H9 (cell line): ENCODE data around the gene PFDN1. TPM values are rescaled to one million over a fixed set of nuclear protein-coding genes. Genes with fewer than 3 reads are reported as not detected.

Experiments used
- DNase-seq: peaks from one replicate; pipeline ENCODE4 v3.0.0-alpha.2; 2017
- H2AFZ ChIP-seq: one replicate; pipeline ENCODE4 v1.6.1; 2013; ENCODE audit warnings: mild to moderate bottlenecking, low read length, control low read depth, moderate library complexity
- H2AK5ac ChIP-seq: 2 replicates; pipeline ENCODE4 v1.6.1; 2013; ENCODE audit warnings: low read length, control low read depth, mixed read lengths; ENCODE audit not compliant: insufficient read length
- H2BK120ac ChIP-seq: one replicate; pipeline ENCODE4 v1.6.1; 2013; ENCODE audit warnings: low read depth, mild to moderate bottlenecking, low read length, control low read depth, inconsistent platforms; ENCODE audit not compliant: poor library complexity, severe bottlenecking
- H2BK12ac ChIP-seq: 2 replicates; pipeline ENCODE4 v1.6.1; 2013; ENCODE audit warnings: low read length, control low read depth, mixed read lengths, low read depth; ENCODE audit not compliant: insufficient read length
- H2BK15ac ChIP-seq: 2 replicates; pipeline ENCODE4 v1.6.1; 2013; ENCODE audit warnings: low read depth, low read length, control low read depth
- H2BK20ac ChIP-seq: one replicate; pipeline ENCODE4 v1.6.1; 2013; ENCODE audit warnings: low read depth, mild to moderate bottlenecking, low read length, control low read depth, inconsistent platforms; ENCODE audit not compliant: poor library complexity, severe bottlenecking
- H2BK5ac ChIP-seq: 2 replicates; pipeline ENCODE4 v1.6.1; 2013; ENCODE audit warnings: low read length, control low read depth, mixed read lengths; ENCODE audit not compliant: insufficient read length
- H3K14ac ChIP-seq: 2 replicates; pipeline ENCODE4 v1.6.1; 2013; ENCODE audit warnings: low read length, control low read depth; ENCODE audit not compliant: insufficient read depth
- H3K18ac ChIP-seq: 2 replicates; pipeline ENCODE4 v1.6.1; 2013; ENCODE audit warnings: low read depth, mild to moderate bottlenecking, mixed read lengths, low read length, control low read depth; ENCODE audit not compliant: insufficient read length
- H3K23ac ChIP-seq: 2 replicates; pipeline ENCODE4 v1.6.1; 2013; ENCODE audit warnings: low read length, control low read depth, mixed read lengths, low read depth; ENCODE audit not compliant: insufficient read length
- H3K23me2 ChIP-seq: 2 replicates; pipeline ENCODE4 v1.6.1; 2013; ENCODE audit warnings: low read depth, mild to moderate bottlenecking, mixed read lengths, low read length, control low read depth; ENCODE audit not compliant: insufficient read length, poor library complexity, severe bottlenecking
- H3K27ac ChIP-seq: 2 replicates; pipeline ENCODE4 v1.5.1; 2013; ENCODE audit warnings: low read length, control low read depth, mixed read lengths, low read depth; ENCODE audit not compliant: insufficient read length
- H3K27me3 ChIP-seq: 2 replicates; pipeline ENCODE4 v1.6.1; 2013; ENCODE audit warnings: low read length, control low read depth, inconsistent platforms; ENCODE audit not compliant: insufficient read depth
- H3K4ac ChIP-seq: 2 replicates; pipeline ENCODE4 v1.6.1; 2013; ENCODE audit warnings: low read depth, mild to moderate bottlenecking, control low read depth, inconsistent platforms, low read length, moderate library complexity
- H3K4me1 ChIP-seq: 2 replicates; pipeline ENCODE4 v1.6.1; 2013; ENCODE audit warnings: low read length, control low read depth, inconsistent platforms; ENCODE audit not compliant: insufficient read depth
- H3K4me2 ChIP-seq: 2 replicates; pipeline ENCODE4 v1.6.1; 2013; ENCODE audit warnings: low read length, control low read depth, mixed read lengths; ENCODE audit not compliant: insufficient read length, insufficient read depth
- H3K56ac ChIP-seq: 2 replicates; pipeline ENCODE4 v1.6.1; 2013; ENCODE audit warnings: low read depth, mild to moderate bottlenecking, mixed read lengths, low read length, control low read depth; ENCODE audit not compliant: insufficient read length
- H3K79me1 ChIP-seq: 2 replicates; pipeline ENCODE4 v1.6.1; 2013; ENCODE audit warnings: low read depth, mild to moderate bottlenecking, moderate library complexity, low read length, control low read depth, inconsistent platforms; ENCODE audit not compliant: insufficient read depth, poor library complexity, severe bottlenecking
- H3K79me2 ChIP-seq: 2 replicates; pipeline ENCODE4 v1.6.1; 2013; ENCODE audit warnings: low read length, control low read depth, inconsistent platforms; ENCODE audit not compliant: insufficient read depth
- H3K9ac ChIP-seq: 2 replicates; pipeline ENCODE4 v1.6.1; 2013; ENCODE audit warnings: low read length, control low read depth, mixed read lengths; ENCODE audit not compliant: insufficient read length; ENCODE audit errors: extremely low read depth
- H3K9me3 ChIP-seq: one replicate; pipeline ENCODE4 v1.6.1; 2013; ENCODE audit warnings: low read depth, low read length, inconsistent platforms; ENCODE audit not compliant: control insufficient read depth
- H3T11ph ChIP-seq: one replicate; pipeline ENCODE4 v1.6.1; 2013; ENCODE audit warnings: mild to moderate bottlenecking, low read length, control low read depth, inconsistent platforms
- H4K20me1 ChIP-seq: one replicate; pipeline ENCODE4 v1.6.1; 2013; ENCODE audit not compliant: control insufficient read depth, insufficient read length, insufficient read depth
- H4K5ac ChIP-seq: 2 replicates; pipeline ENCODE4 v1.6.1; 2013; ENCODE audit warnings: low read depth, mild to moderate bottlenecking, mixed read lengths, low read length, control low read depth; ENCODE audit not compliant: insufficient read length
- H4K8ac ChIP-seq: replicated peaks from 2 replicates; pipeline ENCODE4 v1.6.1; 2013; ENCODE audit warnings: low read length, control low read depth, mixed read lengths, low read depth; ENCODE audit not compliant: insufficient read length
- H4K91ac ChIP-seq: 2 replicates; pipeline ENCODE4 v1.6.1; 2013; ENCODE audit warnings: low read depth, mild to moderate bottlenecking, moderate library complexity, mixed read lengths, low read length, control low read depth; ENCODE audit not compliant: insufficient read length
- H3K27ac Mint-ChIP-seq, 3 experiments: 2 replicates in 2 of 3; 3 replicates in 1 of 3; pipeline ENCODE4 v1.8.0; 2020 to 2021; ENCODE audit warnings: mixed read lengths in 3 of 3, mild to moderate bottlenecking in 1 of 3, moderate library complexity in 1 of 3
- H3K27me3 Mint-ChIP-seq: 2 replicates; pipeline ENCODE4 v1.8.0; 2021; ENCODE audit warnings: low read depth, mild to moderate bottlenecking, moderate library complexity, mixed read lengths
- H3K36me3 Mint-ChIP-seq, 3 experiments: 2 replicates in 2 of 3; 3 replicates in 1 of 3; pipeline ENCODE4 v1.8.0; 2020 to 2021; ENCODE audit warnings: low read depth in 3 of 3, mixed read lengths in 3 of 3; ENCODE audit not compliant: insufficient read depth in 1 of 3
- H3K4me1 Mint-ChIP-seq, 2 experiments: 2 replicates each; pipeline ENCODE4 v1.8.0; 2020; ENCODE audit warnings: mixed read lengths in 2 of 2
- H3K4me3 Mint-ChIP-seq, 2 experiments: 2 replicates in 1 of 2; 3 replicates in 1 of 2; pipeline ENCODE4 v1.8.0; 2020 to 2021; ENCODE audit warnings: mild to moderate bottlenecking in 2 of 2, mixed read lengths in 2 of 2, moderate library complexity in 1 of 2
- H3K9me3 Mint-ChIP-seq, 2 experiments: 2 replicates in 1 of 2; 3 replicates in 1 of 2; pipeline ENCODE4 v1.8.0; 2020; ENCODE audit warnings: mild to moderate bottlenecking in 2 of 2, mixed read lengths in 2 of 2, moderate library complexity in 1 of 2
- WGBS: extraction: QIAGEN DNeasy Blood & Tissue Kit; methylation state at CpG from one replicate; pipeline ENCODE4 v1.1.7; 2013; ENCODE audit warnings: missing lambda C conversion rate, low lambda C conversion rate, mixed read lengths; ENCODE audit not compliant: insufficient read length; ENCODE audit errors: extremely low coverage; 5-methylcytosine and 5-hydroxymethylcytosine counted together
- total RNA-seq: library from RNA; stranded (reverse); gene quantifications from 2 replicates; pipeline ENCODE4 v1.2.1, GENCODE V29; 2021
- TF ChIP-seq, protein P1 (sequence below): fragments of 200-600 bp; sonication (generic); conservative IDR thresholded peaks from 3 replicates; pipeline ENCODE4 v1.8.0; 2021; ENCODE audit warnings: antibody characterized with exemption, mild to moderate bottlenecking

The PFDN1 gene
- total RNA-seq, 1 experiment from 2014 or later, result 58.3 TPM

- no CpG with 5 or more reads among the region's 1 CpG for WGBS
- H3K9me3 ChIP-seq, result no peaks in the 10 kb centered on the region
- no peak overlapping the region for H4K5ac ChIP-seq
- Mint-ChIP-seq H3K27me3 (no peaks in the 10 kb centered on the region), H3K4me3 (no peak overlapping the region), H3K4me1 (peaks cover 0 to 19% of the 10 kb centered on the region in 2 experiments; a peak in 3 of 4 replicates), H3K36me3 (peaks cover 0 to 9% (median 7%) of the 10 kb centered on the region in 3 experiments; a peak in 4 of 7 replicates), H3K27ac (no peak overlapping the region), H3K9me3 (no peaks in the 10 kb centered on the region)
- H2BK15ac ChIP-seq, result no peak overlapping the region
- H2BK12ac ChIP-seq, result no peak overlapping the region
- H3K4me2 ChIP-seq, result no peak overlapping the region
- H2AK5ac ChIP-seq, result no peak overlapping the region
- peaks cover 5% of the 10 kb centered on the region; the same call in 1 of the 2 replicates for H3K79me2 ChIP-seq
- no peak overlapping the region for H3K23ac ChIP-seq
- no peak overlapping the region for H2BK120ac ChIP-seq
- H3K79me1 ChIP-seq, result no peaks in the 10 kb centered on the region
- DNase-seq, result no peak
- TF ChIP-seq, protein P1, sequence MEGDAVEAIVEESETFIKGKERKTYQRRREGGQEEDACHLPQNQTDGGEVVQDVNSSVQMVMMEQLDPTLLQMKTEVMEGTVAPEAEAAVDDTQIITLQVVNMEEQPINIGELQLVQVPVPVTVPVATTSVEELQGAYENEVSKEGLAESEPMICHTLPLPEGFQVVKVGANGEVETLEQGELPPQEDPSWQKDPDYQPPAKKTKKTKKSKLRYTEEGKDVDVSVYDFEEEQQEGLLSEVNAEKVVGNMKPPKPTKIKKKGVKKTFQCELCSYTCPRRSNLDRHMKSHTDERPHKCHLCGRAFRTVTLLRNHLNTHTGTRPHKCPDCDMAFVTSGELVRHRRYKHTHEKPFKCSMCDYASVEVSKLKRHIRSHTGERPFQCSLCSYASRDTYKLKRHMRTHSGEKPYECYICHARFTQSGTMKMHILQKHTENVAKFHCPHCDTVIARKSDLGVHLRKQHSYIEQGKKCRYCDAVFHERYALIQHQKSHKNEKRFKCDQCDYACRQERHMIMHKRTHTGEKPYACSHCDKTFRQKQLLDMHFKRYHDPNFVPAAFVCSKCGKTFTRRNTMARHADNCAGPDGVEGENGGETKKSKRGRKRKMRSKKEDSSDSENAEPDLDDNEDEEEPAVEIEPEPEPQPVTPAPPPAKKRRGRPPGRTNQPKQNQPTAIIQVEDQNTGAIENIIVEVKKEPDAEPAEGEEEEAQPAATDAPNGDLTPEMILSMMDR, result no peak
- H2BK20ac ChIP-seq, result no peak overlapping the region
- H3K23me2 ChIP-seq, result no peaks in the 10 kb centered on the region
- no peak overlapping the region for H3T11ph ChIP-seq
- no peak overlapping the region for H3K56ac ChIP-seq
- H3K27me3 ChIP-seq, result no peaks in the 10 kb centered on the region
- H3K4me1 ChIP-seq, result no peaks in the 10 kb centered on the region
- H2BK5ac ChIP-seq, result no peak overlapping the region
- no peak overlapping the region for H3K27ac ChIP-seq
- H4K8ac ChIP-seq, result no peak overlapping the region
- H4K20me1 ChIP-seq, result no peaks in the 10 kb centered on the region
- no peak overlapping the region for H2AFZ ChIP-seq
- H3K9ac ChIP-seq, result no peak overlapping the region
- no peak overlapping the region for H3K4ac ChIP-seq
- H3K14ac ChIP-seq, result no peak overlapping the region
- H3K18ac ChIP-seq, result no peak overlapping the region
- H4K91ac ChIP-seq, result no peak overlapping the region
These were observed 9.1 kb downstream of the PFDN1 start for GRCh38 chr5:140293849-140294100.
